ENCODE data around the gene MPPED1. TPM values are rescaled to one million over a fixed set of nuclear protein-coding genes. Genes with fewer than 3 reads are reported as not detected.

MPPED1 gene
- total and polyA plus RNA-seq, 2 donors (not counting 1 experiment from before 2014, with no cell fraction given) = 0.13 TPM; not detected in 1

GRCh38 chr22:43529461-43529860, 117.6 kb downstream of the MPPED1 start:
- Mint-ChIP-seq H3K4me3 (no peak overlapping the region), H3K27me3 (peaks cover 18% of the 10 kb centered on the region), H3K4me1 (no peaks in the 10 kb centered on the region), H3K9me3 (ENCODE audit: insufficient read depth) (no peaks in the 10 kb centered on the region), H3K27ac (no peak overlapping the region)
- no CpG with 5 or more reads among the region's 2 CpGs for WGBS (ENCODE audit: insufficient coverage)
- ChIA-PET POLR2A (no interaction called here), CTCF (no interaction called here)
- Histone ChIP-seq H3K9ac (ENCODE audit: low read length) (no peak overlapping the region), H3K4me3 (ENCODE audit: control extremely low read depth in 1 of 5, extremely low read depth in 1 of 5, insufficient read depth in 1 of 5, low read depth in 2 of 5, low read length in 4 of 5) (no peak overlapping the region), H2AFZ (ENCODE audit: insufficient read depth, low read depth, low read length, poor library complexity, severe bottlenecking) (no peak overlapping the region), H3K9me3 (ENCODE audit: control extremely low read depth in 1 of 3, control insufficient read depth in 2 of 3, insufficient read depth in 1 of 3, low read length in 2 of 3) (peaks cover 0 to 3% (median 0%) of the 10 kb centered on the region in 3 donors), H3K27me3 (replicated peaks in 1 of 4; ENCODE audit: control extremely low read depth in 1 of 4, control insufficient read depth in 3 of 4, insufficient read depth in 4 of 4, low read length in 3 of 4) (peaks cover 0 to 7% (median 0%) of the 10 kb centered on the region in 4 experiments), H3K36me3 (replicated peaks in 1 of 2; ENCODE audit: control extremely low read depth in 1 of 2, control insufficient read depth in 1 of 2, extremely low read depth in 1 of 2, insufficient read depth in 2 of 2, low read length in 1 of 2) (no peaks in the 10 kb centered on the region), H3K27ac (ENCODE audit: low read length in 2 of 2) (no peak overlapping the region), H3K4me2 (replicated peaks; ENCODE audit: low read depth, low read length, poor library complexity, severe bottlenecking) (no peak overlapping the region), H3K79me2 (ENCODE audit: control insufficient read depth, insufficient read depth, low read length) (no peaks in the 10 kb centered on the region), H4K20me1 (ENCODE audit: control insufficient read depth, insufficient read depth, low read length, poor library complexity, severe bottlenecking) (no peaks in the 10 kb centered on the region), H3K4me1 (ENCODE audit: control insufficient read depth in 2 of 2, insufficient read depth in 2 of 2, low read length in 2 of 2) (no peaks in the 10 kb centered on the region)
- ATAC-seq (ENCODE audit: low read depth) (no peak), DNase-seq (no peak)
- intact Hi-C loops (cut with micrococcal nuclease) = no loop called here
- TF ChIP-seq CTCF (IDR thresholded peaks at IDR 0.05) = no peak

GRCh38 chr22:43529934-43530333, 118.1 kb downstream of the MPPED1 start:
- H3K4me2 ChIP-seq (replicated peaks; ENCODE audit: low read depth, low read length, poor library complexity, severe bottlenecking) = no peak overlapping the region

More at GRCh38 chr22:43529934-43530333, 118.1 kb downstream of the MPPED1 start:
- DNase-seq = no peak
- intact Hi-C loops (cut with micrococcal nuclease) = no loop called here
- WGBS (ENCODE audit: insufficient coverage) = 71% methylated on average over 5 of the region's 9 CpGs
- no peak overlapping the region for H3K9ac ChIP-seq (ENCODE audit: low read length)
- no peaks in the 10 kb centered on the region for H3K4me1 ChIP-seq (ENCODE audit: control insufficient read depth in 2 of 2, insufficient read depth in 2 of 2, low read length in 2 of 2)
- H3K27me3 ChIP-seq (replicated peaks in 1 of 4; ENCODE audit: control extremely low read depth in 1 of 4, control insufficient read depth in 3 of 4, insufficient read depth in 4 of 4, low read length in 3 of 4) = peaks cover 0 to 7% (median 0%) of the 10 kb centered on the region in 4 experiments
- no peak for ATAC-seq (ENCODE audit: low read depth)
- ChIA-PET CTCF (no interaction called here), POLR2A (no interaction called here)
- no peaks in the 10 kb centered on the region for H3K9me3 Mint-ChIP-seq (ENCODE audit: insufficient read depth)
- H3K27ac ChIP-seq (ENCODE audit: low read length in 2 of 2) = no peak overlapping the region
- no peak overlapping the region for H3K4me3 Mint-ChIP-seq
- H3K79me2 ChIP-seq (ENCODE audit: control insufficient read depth, insufficient read depth, low read length) = no peaks in the 10 kb centered on the region
- no peak overlapping the region for H3K4me3 ChIP-seq (ENCODE audit: control extremely low read depth in 1 of 5, extremely low read depth in 1 of 5, insufficient read depth in 1 of 5, low read depth in 2 of 5, low read length in 4 of 5)
- no peak for TF ChIP-seq CTCF (IDR thresholded peaks at IDR 0.05)
- no peak for TF ChIP-seq EZH2 (IDR thresholded peaks at IDR 0.05; ENCODE audit: borderline replicate concordance, insufficient read depth, low read depth, low read length, poor library complexity, severe bottlenecking)
- peaks cover 0 to 3% (median 0%) of the 10 kb centered on the region in 3 donors for H3K9me3 ChIP-seq (ENCODE audit: control extremely low read depth in 1 of 3, control insufficient read depth in 2 of 3, insufficient read depth in 1 of 3, low read length in 2 of 3)
- H2AFZ ChIP-seq (ENCODE audit: insufficient read depth, low read depth, low read length, poor library complexity, severe bottlenecking) = no peak overlapping the region
- no peak overlapping the region for H3K27ac Mint-ChIP-seq
- no peaks in the 10 kb centered on the region for H4K20me1 ChIP-seq (ENCODE audit: control insufficient read depth, insufficient read depth, low read length, poor library complexity, severe bottlenecking)
- no peaks in the 10 kb centered on the region for H3K36me3 ChIP-seq (replicated peaks in 1 of 2; ENCODE audit: control extremely low read depth in 1 of 2, control insufficient read depth in 1 of 2, extremely low read depth in 1 of 2, insufficient read depth in 2 of 2, low read length in 1 of 2)
- H3K27me3 Mint-ChIP-seq = peaks cover 16% of the 10 kb centered on the region
- H3K4me1 Mint-ChIP-seq = no peaks in the 10 kb centered on the region

Measured in B cell (primary cell).